ENCODE data around the gene GDPGP1. TPM values are rescaled to one million over a fixed set of nuclear protein-coding genes. Genes with fewer than 3 reads are reported as not detected.

The GDPGP1 gene
- total RNA-seq, 2 donors from 2014 or later = 3.1 to 7.6 TPM

GRCh38 chr15:90201130-90201943 is 32.7 kb upstream of the GDPGP1 start, which contains the start of gene SEMA4B:
TSS of gene SEMA4B (plus strand) at chr15:90201330. CDS start at chr15:90201579, 249 bp downstream.
- ATAC-seq (peak; percentile 95 to 96), DNase-seq (ENCODE audit: low spot score in 2 of 2) (peak; percentile 75 to 79)
- no peaks in the 10 kb centered on the region for H3K9me3 Mint-ChIP-seq
- peak within 1 kb of the TSS in 1 of 2 donors; percentile 40 for H3K27ac Mint-ChIP-seq
- no peaks in the 10 kb centered on the region for H3K36me3 Mint-ChIP-seq

DNA sequence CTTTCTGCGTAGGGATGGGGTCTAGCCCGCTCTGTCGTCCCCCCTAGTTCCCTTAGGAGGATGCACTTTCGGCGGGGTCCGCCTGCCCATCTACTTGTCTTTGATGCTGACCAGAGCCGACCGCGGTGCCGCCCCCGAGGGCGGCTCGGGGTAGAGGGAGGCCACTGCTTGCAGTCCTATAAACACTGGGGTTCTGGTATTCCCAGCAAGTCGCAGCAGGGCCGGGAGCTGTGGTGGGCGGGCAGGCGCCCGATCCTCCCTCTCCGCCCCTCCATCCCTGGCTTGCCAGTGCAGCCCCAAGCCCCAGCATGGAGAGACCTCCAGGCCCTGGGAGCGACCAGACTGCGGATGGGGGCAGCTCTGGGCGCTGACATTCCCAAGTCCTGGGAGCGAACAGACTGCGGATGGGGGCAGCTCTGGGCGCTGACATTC is 32.0 kb upstream of the GDPGP1 start:
- H3K27ac Mint-ChIP-seq = peak overlapping the region in 1 of 2 donors; percentile 40

GRCh38 chr15:90202929-90203328 is 31.1 kb upstream of the GDPGP1 start:
- ATAC-seq = no peak
- no peaks in the 10 kb centered on the region for H3K36me3 Mint-ChIP-seq
- H3K9me3 Mint-ChIP-seq = no peaks in the 10 kb centered on the region
- DNase-seq (ENCODE audit: low spot score in 2 of 2) = no peak
- H3K27ac Mint-ChIP-seq = no peak overlapping the region

More for the DNA sequence above, 32.0 kb upstream of the GDPGP1 start:
- Mint-ChIP-seq H3K9me3 (no peaks in the 10 kb centered on the region), H3K36me3 (no peaks in the 10 kb centered on the region)
- ATAC-seq (no peak), DNase-seq (ENCODE audit: low spot score in 2 of 2) (no peak)

DNA sequence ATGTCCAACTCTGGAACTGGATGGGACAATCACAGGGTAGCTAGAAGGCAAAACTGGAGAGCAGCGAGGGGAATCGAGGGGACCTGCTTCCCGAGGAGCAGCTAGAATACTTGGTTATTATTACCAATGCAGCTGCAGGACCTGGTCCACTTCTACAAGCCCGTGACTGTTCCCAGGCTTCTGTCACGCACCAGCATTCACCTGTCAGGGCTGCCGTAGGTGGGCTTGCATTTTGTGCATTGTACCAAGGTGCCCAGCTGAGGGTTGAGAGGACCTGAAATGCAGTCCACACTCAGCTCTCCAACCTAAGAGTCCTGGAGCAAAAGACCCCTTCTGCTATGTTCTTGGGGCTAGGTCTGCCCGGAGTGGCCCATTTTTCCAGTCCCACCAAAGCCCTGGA is 30.5 kb upstream of the GDPGP1 start:
- Mint-ChIP-seq H3K36me3 (no peaks in the 10 kb centered on the region), H3K9me3 (no peaks in the 10 kb centered on the region), H3K27ac (no peak overlapping the region)
- no peak for DNase-seq (ENCODE audit: low spot score in 2 of 2)
- ATAC-seq = no peak

DNA sequence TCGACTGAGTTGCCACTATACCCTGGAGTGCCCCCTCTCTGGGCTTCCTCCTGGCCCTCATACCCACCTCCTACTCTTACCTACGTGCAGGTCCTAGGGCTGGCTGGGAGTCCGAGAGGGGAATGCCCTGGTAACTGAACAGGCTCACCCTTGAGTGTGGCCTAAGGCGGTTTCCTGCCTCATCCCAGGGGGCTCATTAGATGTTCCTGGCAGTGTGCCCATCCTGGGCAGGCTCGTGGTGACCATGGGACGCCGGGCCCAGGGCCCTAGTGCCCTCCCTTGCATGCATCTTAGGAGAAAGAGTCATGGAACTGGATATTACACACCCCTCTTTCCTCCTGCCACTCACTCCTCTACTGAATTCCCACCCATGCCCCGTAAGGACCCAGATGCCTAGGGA is 30.1 kb upstream of the GDPGP1 start:
- Mint-ChIP-seq H3K9me3 (no peaks in the 10 kb centered on the region), H3K36me3 (no peaks in the 10 kb centered on the region), H3K27ac (no peak overlapping the region)
- DNase-seq (ENCODE audit: low spot score in 2 of 2) (no peak), ATAC-seq (no peak)

DNA sequence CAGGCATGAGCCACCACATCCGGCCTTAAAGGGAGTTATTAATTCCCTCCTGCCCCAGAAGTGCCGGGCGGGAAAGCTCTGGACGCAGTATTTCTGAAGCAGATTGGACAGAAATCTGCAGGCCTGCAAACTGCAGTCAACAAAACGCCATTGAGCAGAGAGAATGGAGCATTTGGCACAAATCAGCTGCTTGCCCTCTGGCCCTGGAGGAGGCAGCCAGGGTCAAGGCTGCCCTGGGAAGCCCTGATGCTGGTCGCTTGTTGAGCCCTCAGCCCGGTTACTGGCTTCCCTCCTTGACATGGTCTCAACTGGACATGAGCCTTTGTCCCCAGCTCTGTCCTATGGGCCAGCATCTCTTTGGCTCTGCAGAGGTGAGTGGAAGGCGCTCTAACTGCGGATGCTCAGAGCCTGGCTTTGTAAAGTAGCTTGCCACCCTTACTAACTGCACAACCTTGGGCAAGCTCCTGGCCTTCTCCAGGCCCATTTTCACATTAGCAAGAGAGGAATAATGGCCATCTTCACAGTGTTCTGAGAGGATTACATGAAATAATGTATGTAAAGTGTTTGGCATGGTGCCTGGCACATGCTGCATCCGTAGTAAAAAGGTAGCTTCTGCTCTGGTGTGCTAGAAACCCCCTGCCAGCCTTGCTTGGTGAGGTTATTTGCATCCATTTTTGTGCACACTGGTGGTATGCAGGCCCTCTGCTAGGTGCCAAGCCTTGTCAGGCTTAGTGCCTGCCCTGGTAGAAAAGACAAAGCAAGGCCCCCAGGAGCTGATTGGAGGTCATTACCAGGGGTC is 28.8 kb upstream of the GDPGP1 start:
- no peak for DNase-seq (ENCODE audit: low spot score in 2 of 2)
- no peak for ATAC-seq
- H3K27ac Mint-ChIP-seq = no peak overlapping the region
- no peaks in the 10 kb centered on the region for H3K9me3 Mint-ChIP-seq
- H3K36me3 Mint-ChIP-seq = no peaks in the 10 kb centered on the region

DNA sequence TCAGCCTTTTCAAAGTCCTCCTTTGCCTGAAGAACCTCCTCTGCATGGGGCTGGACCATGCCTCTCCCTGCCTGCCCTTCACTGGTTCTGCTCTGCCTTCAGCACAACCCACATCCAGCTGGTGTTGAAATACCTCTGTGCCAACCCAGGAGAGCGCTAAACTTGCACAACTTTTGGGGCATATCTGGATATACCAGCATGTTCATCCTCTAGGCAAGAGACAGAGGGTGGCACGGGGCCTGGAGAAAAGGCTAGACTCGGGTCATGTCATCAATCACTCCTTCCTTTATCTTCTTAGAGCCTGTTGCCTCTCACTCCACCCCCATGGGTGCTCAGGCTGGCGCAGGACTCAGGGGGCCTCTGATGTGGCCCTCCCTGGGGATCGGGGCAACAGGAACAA is 28.1 kb upstream of the GDPGP1 start:
- Mint-ChIP-seq H3K9me3 (no peaks in the 10 kb centered on the region), H3K36me3 (no peaks in the 10 kb centered on the region)

DNA sequence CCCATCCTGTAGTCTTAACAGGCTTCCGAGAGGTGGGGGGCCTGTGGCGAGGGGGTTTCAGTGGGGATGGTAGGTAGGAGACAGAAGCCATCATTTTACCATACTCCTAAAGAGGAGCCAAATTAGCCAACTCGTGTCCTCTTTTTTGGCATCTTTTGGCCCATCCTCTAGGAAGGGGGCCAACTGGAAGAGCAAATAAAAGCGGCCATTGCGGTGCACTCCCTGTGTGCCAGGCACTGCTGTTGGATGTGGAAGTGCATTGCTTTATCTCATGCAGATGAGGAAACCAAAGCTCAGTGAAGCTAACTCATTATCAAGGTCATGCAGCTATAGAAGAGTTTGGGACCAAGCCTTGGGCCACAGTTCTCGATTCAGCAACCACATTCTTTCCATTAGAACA is 26.8 kb upstream of the GDPGP1 start:
- DNase-seq (ENCODE audit: low spot score in 2 of 2) (no peak), ATAC-seq (no peak)
- Mint-ChIP-seq H3K27ac (no peak overlapping the region), H3K9me3 (no peaks in the 10 kb centered on the region), H3K36me3 (no peaks in the 10 kb centered on the region)

More for the DNA sequence above, 28.1 kb upstream of the GDPGP1 start:
- no peak for DNase-seq (ENCODE audit: low spot score in 2 of 2)
- no peak for ATAC-seq
- H3K27ac Mint-ChIP-seq = no peak overlapping the region

GRCh38 chr15:90208356-90208755 is 25.7 kb upstream of the GDPGP1 start:
- H3K36me3 Mint-ChIP-seq = no peaks in the 10 kb centered on the region
- peak overlapping the region in 1 of 2 donors; percentile 65 for H3K27ac Mint-ChIP-seq
- DNase-seq (ENCODE audit: low spot score in 2 of 2) (no peak), ATAC-seq (no peak)
- H3K9me3 Mint-ChIP-seq = no peaks in the 10 kb centered on the region

GRCh38 chr15:90209591-90209990 is 24.4 kb upstream of the GDPGP1 start:
- no peaks in the 10 kb centered on the region for H3K36me3 Mint-ChIP-seq
- ATAC-seq = peak; percentile 70 to 78
- DNase-seq (ENCODE audit: low spot score in 2 of 2) = no peak
- peak overlapping the region in 1 of 2 donors; percentile 82 for H3K27ac Mint-ChIP-seq
- no peaks in the 10 kb centered on the region for H3K9me3 Mint-ChIP-seq

- ATAC-seq = no peak
- Mint-ChIP-seq H3K36me3 (no peaks in the 10 kb centered on the region), H3K27ac (peak overlapping the region; percentile 21 to 56), H3K9me3 (no peaks in the 10 kb centered on the region)
- no peak for DNase-seq (ENCODE audit: low spot score in 2 of 2)
Measured at GRCh38 chr15:90210593-90210992, 23.4 kb upstream of the GDPGP1 start.

GRCh38 chr15:90211009-90211408 is 23.0 kb upstream of the GDPGP1 start:
- Mint-ChIP-seq H3K36me3 (no peaks in the 10 kb centered on the region), H3K27ac (peak overlapping the region in 1 of 2 donors; percentile 21), H3K9me3 (no peaks in the 10 kb centered on the region)
- DNase-seq (ENCODE audit: low spot score in 2 of 2) (no peak), ATAC-seq (no peak)

- DNase-seq (ENCODE audit: low spot score in 2 of 2) (no peak), ATAC-seq (no peak)
- no peaks in the 10 kb centered on the region for H3K9me3 Mint-ChIP-seq
- no peak overlapping the region for H3K27ac Mint-ChIP-seq
- H3K36me3 Mint-ChIP-seq = no peaks in the 10 kb centered on the region
Measured at GRCh38 chr15:90211440-90212143, 22.4 kb upstream of the GDPGP1 start.

DNA sequence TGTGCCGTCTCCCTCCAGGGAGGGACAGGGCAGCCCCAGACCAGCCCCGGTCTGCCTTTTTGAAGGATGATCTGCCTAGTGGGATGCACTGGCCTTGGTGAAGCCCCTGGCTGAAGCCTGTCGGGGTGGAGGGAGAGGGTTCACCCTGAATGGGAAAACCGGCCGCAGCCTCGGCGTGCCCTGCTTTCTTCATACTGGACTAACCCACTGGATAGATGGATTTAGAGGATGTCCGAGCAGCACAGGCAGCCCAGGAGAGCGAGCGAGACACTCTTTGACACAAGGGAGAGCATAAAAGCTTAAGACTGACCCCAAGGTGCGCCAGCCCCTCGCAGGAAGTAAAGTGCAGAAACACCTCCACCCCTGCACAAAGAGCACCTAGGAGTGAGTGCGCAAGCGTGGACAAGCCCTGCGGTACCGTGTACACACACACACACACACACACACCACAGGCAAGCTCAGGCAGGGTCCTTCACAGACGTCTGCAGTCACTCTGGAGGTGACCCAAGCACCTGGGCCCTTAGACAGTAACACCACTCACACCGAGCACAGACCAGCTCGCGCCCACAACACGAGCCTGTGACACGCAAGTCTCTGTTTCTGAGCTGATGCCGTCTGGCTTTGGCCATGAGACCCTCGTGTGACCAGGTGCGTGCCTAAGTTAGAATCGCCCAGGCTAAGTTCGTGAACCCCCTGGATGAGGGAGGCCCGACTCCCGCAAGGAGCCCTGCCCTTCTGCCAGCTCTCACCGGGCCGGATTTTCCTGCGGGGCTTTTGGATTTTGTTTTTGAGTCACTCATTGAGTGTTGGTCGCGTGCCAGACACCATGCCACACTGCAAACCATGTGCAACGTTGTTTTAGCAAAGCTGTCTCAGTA is 21.5 kb upstream of the GDPGP1 start:
- H3K36me3 Mint-ChIP-seq = no peaks in the 10 kb centered on the region
- ATAC-seq (no peak), DNase-seq (ENCODE audit: low spot score in 2 of 2) (no peak)
- peak overlapping the region in 1 of 2 donors; percentile 65 for H3K27ac Mint-ChIP-seq
- H3K9me3 Mint-ChIP-seq = no peaks in the 10 kb centered on the region

GRCh38 chr15:90213122-90213817 is 20.7 kb upstream of the GDPGP1 start:
- no peak for DNase-seq (ENCODE audit: low spot score in 2 of 2)
- no peak for ATAC-seq
- Mint-ChIP-seq H3K9me3 (no peaks in the 10 kb centered on the region), H3K36me3 (no peaks in the 10 kb centered on the region), H3K27ac (no peak overlapping the region)
